Measurements from ENCODE around the gene PDE4C. TPM values are rescaled to one million over a fixed set of nuclear protein-coding genes. Genes with fewer than 3 reads are reported as not detected.

The PDE4C gene
- total RNA-seq, 1 experiment from 2014 or later, result 0.90 TPM

DNA sequence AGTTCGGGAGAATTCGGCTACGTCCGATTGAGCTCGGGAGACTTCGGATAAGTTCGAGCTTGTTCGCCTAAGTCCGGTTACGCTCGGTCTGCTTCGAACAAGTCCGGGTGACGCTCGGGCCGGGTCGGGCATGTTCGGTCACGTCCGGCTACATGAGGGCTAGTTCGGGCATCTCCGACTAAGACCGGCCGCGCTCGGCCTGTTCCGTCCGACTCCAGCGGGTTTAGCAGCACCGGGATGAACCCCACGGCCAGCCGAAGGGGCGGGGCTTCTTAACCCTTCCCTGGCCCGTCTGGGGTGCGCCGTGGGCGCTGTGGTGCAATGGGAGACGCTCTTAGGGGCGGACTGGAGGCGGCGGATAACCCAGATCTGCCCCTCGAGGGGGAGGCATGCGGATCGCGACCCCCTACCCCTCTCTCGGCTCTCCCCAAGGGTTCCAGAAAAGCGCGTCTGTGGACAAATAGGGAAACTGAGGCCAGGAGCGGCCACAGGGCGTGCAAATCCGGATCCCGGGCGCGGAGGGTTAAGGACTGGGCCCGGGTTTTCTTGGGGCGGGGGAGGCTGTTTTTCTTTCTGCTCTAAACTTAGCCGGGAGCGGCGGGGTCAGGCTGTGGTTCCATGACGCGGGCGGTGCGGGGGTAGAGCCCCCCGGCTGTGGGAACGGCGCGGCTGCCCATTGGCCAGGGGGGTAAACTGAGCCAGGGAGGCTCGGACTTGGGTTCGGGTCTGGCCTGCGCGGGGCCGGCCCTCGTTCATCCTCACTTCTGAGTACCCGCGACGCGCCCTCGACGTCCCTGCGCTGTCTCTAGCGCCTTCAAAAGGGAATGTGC is 1.5 kb downstream of the PDE4C start:
- CTCF ChIA-PET, result interaction anchor here (0.6 to 1.3 kb wide), 7 partner anchors 8 to 55 kb away, joined by 3 to 10 read pairs (median 4); partner anchors contain the start of gene MPV17L2
- H3K4me3 Mint-ChIP-seq (ENCODE audit: low read depth, unreplicated experiment), result peak overlapping the region; percentile 79
- peaks cover 54% of the 10 kb centered on the region for H3K27me3 Mint-ChIP-seq (ENCODE audit: unreplicated experiment)
- H3K9me3 Mint-ChIP-seq (ENCODE audit: low read depth, unreplicated experiment), result no peaks in the 10 kb centered on the region
- peaks cover 8% of the 10 kb centered on the region for H3K4me1 Mint-ChIP-seq (ENCODE audit: low read depth, unreplicated experiment)
- no TSS peak for BruUV-seq (replicated peaks)
- intact Hi-C loops (cut with micrococcal nuclease; ENCODE audit: unreplicated experiment), result no loop called here
- peak; percentile 94 for DNase-seq
- peak overlapping the region; percentile 45 for H3K27ac Mint-ChIP-seq (ENCODE audit: unreplicated experiment)
- TF ChIP-seq, protein P1, sequence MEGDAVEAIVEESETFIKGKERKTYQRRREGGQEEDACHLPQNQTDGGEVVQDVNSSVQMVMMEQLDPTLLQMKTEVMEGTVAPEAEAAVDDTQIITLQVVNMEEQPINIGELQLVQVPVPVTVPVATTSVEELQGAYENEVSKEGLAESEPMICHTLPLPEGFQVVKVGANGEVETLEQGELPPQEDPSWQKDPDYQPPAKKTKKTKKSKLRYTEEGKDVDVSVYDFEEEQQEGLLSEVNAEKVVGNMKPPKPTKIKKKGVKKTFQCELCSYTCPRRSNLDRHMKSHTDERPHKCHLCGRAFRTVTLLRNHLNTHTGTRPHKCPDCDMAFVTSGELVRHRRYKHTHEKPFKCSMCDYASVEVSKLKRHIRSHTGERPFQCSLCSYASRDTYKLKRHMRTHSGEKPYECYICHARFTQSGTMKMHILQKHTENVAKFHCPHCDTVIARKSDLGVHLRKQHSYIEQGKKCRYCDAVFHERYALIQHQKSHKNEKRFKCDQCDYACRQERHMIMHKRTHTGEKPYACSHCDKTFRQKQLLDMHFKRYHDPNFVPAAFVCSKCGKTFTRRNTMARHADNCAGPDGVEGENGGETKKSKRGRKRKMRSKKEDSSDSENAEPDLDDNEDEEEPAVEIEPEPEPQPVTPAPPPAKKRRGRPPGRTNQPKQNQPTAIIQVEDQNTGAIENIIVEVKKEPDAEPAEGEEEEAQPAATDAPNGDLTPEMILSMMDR (IDR thresholded peaks at IDR 0.05; ENCODE audit: unreplicated experiment), result no peak
- peaks cover 17% of the 10 kb centered on the region for H3K36me3 Mint-ChIP-seq (ENCODE audit: insufficient read depth, unreplicated experiment)

DNA sequence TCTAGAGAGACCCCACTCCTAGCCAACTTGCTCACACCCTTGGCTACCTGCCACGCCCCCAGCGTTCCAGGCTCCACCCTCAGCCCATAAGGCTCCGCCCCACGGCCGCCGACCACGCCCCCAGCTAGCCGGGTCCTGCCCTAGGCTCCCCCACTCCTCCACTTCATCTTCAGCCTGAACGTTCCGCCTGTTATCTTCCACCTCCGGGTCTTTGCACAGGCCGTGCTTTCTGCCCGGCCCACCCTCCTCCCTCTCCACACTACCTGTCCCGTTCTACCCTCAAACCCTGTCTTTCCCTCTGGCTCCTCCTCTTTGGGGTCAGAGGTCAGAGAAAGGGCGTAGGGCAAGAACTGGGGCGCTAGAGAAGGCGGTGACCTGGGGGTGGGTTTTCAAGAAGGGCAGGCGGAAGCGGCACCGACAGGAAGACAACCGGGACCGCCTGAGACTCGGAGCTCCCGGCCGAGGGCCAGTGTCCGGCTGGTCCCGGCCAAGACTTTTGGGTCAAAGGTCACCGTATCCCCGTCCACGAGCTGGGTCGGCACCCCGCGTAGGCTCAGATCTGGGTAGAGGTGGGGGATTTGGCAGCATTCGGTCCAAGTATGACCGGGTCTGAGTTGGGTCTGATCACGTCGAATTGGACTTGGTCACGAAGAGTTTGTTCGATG is 2.2 kb downstream of the PDE4C start:
- peak; percentile 38 for DNase-seq
- peaks cover 15% of the 10 kb centered on the region for H3K36me3 Mint-ChIP-seq (ENCODE audit: insufficient read depth, unreplicated experiment)
- H3K9me3 Mint-ChIP-seq (ENCODE audit: low read depth, unreplicated experiment), result no peaks in the 10 kb centered on the region
- peaks cover 8% of the 10 kb centered on the region for H3K4me1 Mint-ChIP-seq (ENCODE audit: low read depth, unreplicated experiment)
- TF ChIP-seq, protein P1 (IDR thresholded peaks at IDR 0.05; ENCODE audit: unreplicated experiment), result no peak
- intact Hi-C loops (cut with micrococcal nuclease; ENCODE audit: unreplicated experiment), result no loop called here
- H3K4me3 Mint-ChIP-seq (ENCODE audit: low read depth, unreplicated experiment), result peak overlapping the region; percentile 79
- CTCF ChIA-PET, result interaction anchor here (0.6 to 1.3 kb wide), 7 partner anchors 9 to 56 kb away, joined by 3 to 10 read pairs (median 4); partner anchors contain the start of gene MPV17L2
- no TSS peak for BruUV-seq (replicated peaks)
- peak overlapping the region; percentile 45 for H3K27ac Mint-ChIP-seq (ENCODE audit: unreplicated experiment)
- peaks cover 61% of the 10 kb centered on the region for H3K27me3 Mint-ChIP-seq (ENCODE audit: unreplicated experiment)

DNA sequence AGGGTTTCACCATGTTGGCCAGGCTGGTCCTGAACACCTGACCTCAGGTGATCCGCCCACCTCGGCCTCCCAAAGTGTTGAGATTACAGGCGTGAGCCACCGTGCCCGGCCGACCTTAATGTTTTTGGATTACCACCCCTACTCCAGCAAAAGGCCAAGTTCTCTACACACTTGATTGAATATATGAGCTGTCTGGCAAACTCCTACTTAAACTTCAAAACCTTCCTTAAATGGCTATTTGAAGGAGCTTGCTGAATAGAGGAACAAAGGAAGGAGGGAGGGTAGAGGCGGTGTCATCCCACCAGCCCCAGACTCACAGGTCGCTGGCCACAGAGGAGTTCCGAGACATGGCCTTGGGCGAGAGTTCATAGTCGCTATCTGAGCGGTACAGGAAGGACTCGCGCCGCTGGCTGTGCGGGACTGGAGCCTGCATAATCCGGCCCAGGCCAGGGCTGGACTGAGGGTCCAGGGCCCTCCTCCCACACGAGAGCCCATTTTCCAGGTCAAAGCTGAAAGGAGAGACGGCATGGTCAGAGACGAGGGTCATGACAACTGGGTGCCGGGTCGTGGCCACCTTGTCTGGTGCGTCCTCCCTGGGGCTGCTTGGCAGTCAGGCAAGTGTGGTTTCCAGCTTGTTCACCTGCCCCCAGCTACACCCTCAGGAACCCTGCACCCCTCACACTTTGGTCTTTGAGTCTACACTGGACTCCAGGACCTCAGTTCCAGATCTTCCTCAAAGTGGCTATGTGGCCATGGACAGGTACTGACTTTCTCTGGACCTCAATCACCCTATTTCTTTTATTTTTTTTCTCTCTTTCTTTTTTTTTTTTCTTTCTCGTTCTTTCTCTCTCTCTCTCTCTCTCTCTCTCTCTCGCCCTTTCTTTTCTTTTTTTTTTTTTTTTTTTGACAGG is 4.2 kb downstream of the PDE4C start:
- peaks cover 55% of the 10 kb centered on the region for H3K27me3 Mint-ChIP-seq (ENCODE audit: unreplicated experiment)
- BruUV-seq (replicated peaks), result no TSS peak
- H3K4me1 Mint-ChIP-seq (ENCODE audit: low read depth, unreplicated experiment), result peaks cover 8% of the 10 kb centered on the region
- no peak overlapping the region for H3K4me3 Mint-ChIP-seq (ENCODE audit: low read depth, unreplicated experiment)
- no peak for DNase-seq
- intact Hi-C loops (cut with micrococcal nuclease; ENCODE audit: unreplicated experiment), result no loop called here
- H3K36me3 Mint-ChIP-seq (ENCODE audit: insufficient read depth, unreplicated experiment), result peaks cover 15% of the 10 kb centered on the region
- H3K27ac Mint-ChIP-seq (ENCODE audit: unreplicated experiment), result no peak overlapping the region
- no peaks in the 10 kb centered on the region for H3K9me3 Mint-ChIP-seq (ENCODE audit: low read depth, unreplicated experiment)
- CTCF ChIA-PET, result interaction anchor here (0.6 to 1.3 kb wide), 2 partner anchors 14 to 18 kb away, joined by 6 to 8 read pairs; no protein-coding TSS in a partner anchor
- TF ChIP-seq, protein P1 (IDR thresholded peaks at IDR 0.05; ENCODE audit: unreplicated experiment), result no peak

Measured in Calu3 (cell line).